WI38 (cell line): Measurements from ENCODE around the gene GATA3.
A peak's percentile ranks its signal among the peaks of the same experiment; 100 is the strongest.

ENCODE experiments used
- H3K4me3 ChIP-seq: 2 replicates; pipeline ENCODE4 v1.5.1; 2011; ENCODE audit warnings: low read depth, mild to moderate bottlenecking, control low read depth, low read length
- CTCF ChIP-seq: IDR thresholded peaks from 2 replicates; pipeline ENCODE4 v1.5.1; 2012; ENCODE audit warnings: low read depth, mild to moderate bottlenecking, control low read depth, low read length

The GATA3 gene

DNA sequence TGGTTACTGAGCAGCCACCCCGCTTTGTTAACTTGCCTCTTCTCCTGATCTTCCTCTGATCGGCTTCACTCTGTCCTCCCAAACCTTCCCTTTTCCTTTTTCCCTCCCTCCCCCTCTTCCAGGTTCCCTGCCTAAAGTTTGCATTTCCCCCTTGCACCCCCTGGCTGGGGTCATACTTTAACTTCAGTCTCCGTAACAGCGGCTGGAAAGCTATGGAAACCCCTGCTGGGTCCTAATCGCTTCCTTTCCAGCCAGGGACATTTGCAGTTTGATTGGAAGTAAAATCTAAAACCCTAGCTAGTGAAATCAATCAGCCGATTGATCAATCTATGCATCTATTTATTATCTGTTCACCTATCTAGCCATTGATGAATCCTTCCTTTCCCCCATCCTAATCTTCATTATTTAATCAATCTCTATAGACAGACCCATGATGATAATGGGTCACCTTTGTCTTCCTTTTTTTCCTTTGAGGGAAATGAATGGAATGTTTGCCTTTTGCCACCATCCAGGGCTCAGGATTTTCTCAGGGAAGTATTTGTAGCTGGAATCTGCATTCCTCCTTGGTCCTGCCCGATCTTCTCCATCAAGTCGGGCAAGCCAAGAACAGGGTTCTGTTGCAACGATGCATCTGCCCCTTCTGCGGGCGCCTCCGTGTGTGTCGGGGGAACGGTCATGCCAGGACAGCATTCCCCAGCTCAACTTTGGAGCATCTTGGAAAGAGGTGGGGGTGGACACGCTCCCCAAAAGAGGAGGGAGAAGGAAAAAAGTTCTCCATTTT, 8.8 kb downstream of the GATA3 start:
- TF ChIP-seq CTCF = no peak
- H3K4me3 ChIP-seq = no peak overlapping the region

GRCh38 chr10:8063935-8064334, 9.4 kb downstream of the GATA3 start:
- H3K4me3 ChIP-seq = no peak overlapping the region
- TF ChIP-seq CTCF = no peak

GRCh38 chr10:8064436-8064835, 9.9 kb downstream of the GATA3 start:
- no peak for TF ChIP-seq CTCF
- no peak overlapping the region for H3K4me3 ChIP-seq

DNA sequence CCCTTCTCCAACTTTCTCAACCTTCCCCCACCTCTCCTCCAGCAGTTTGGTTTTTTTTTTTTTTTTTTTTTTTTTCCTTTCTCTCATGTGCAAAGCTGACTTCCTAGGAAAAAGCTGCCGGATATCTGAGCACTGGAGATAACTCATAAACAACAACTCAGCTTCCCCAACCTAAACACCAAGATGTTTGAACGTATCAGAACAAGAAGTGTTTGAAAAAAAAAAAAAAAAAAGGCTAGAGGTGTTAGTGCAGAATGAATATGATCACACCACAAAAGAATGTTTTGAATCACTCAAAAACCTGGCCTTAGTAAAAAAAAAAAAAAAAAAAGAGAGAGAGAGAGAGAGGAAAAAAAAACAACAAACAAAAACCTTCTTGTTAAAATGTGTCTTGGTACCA, 11.2 kb downstream of the GATA3 start:
- TF ChIP-seq CTCF = no peak
- no peak overlapping the region for H3K4me3 ChIP-seq

- H3K4me3 ChIP-seq = no peak overlapping the region
- TF ChIP-seq CTCF = no peak
Observed at GRCh38 chr10:8066124-8066523, 11.6 kb downstream of the GATA3 start.

DNA sequence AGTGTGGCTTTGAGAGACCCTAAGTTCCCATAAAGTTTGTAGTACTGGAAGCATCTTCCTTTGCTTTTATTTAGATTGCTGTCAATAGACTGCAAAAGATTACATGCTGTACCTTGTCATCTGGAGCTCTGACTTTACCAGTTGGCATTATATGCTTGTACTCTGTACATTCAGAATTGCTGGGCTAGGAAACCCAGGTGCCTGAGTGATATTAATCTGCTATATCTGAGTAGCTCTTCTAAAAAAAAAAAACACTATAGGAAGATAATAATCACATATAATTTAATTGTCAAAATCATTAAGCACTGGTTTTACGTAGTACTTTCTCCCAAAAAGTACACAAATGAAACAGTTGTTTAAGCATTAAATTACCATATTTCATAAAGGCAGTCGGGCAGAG, 12.3 kb downstream of the GATA3 start:
- TF ChIP-seq CTCF = no peak
- H3K4me3 ChIP-seq = no peak overlapping the region

DNA sequence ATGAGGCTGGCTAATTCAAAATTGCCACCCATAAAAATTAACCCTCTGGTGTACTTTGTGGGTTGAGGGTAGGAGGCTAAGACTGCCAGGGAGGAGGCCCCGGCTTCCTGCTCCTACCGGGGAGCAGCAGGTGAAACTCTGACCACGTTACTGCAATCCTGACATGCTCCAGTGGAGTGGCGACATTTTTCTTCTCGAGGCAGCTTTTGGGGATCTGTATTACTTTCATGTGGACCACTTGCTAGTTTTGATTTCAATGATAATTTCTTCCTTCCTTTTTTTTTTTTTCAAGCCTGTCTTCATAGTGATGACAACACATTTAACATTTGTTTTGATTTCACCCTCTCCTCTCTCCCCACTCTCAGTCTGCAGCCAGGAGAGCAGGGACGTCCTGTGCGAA, 14.6 kb downstream of the GATA3 start:
- H3K4me3 ChIP-seq = peak overlapping the region; percentile 24
- no peak for TF ChIP-seq CTCF
